A549 treated with AZD2906 at 1 μM for 4 hours (cell line): ENCODE data around the gene FCHO2. TPM values are rescaled to one million over a fixed set of nuclear protein-coding genes. Genes with fewer than 3 reads are reported as not detected.

Experiments used
- total RNA-seq: library from RNA; stranded (reverse); fragments of 200-300 nt; extraction: Qiagen RNA extraction; gene quantifications from 5 replicates; pipeline ENCODE4 v1.2.3, GENCODE V29; 2022

Gene FCHO2, protein sequence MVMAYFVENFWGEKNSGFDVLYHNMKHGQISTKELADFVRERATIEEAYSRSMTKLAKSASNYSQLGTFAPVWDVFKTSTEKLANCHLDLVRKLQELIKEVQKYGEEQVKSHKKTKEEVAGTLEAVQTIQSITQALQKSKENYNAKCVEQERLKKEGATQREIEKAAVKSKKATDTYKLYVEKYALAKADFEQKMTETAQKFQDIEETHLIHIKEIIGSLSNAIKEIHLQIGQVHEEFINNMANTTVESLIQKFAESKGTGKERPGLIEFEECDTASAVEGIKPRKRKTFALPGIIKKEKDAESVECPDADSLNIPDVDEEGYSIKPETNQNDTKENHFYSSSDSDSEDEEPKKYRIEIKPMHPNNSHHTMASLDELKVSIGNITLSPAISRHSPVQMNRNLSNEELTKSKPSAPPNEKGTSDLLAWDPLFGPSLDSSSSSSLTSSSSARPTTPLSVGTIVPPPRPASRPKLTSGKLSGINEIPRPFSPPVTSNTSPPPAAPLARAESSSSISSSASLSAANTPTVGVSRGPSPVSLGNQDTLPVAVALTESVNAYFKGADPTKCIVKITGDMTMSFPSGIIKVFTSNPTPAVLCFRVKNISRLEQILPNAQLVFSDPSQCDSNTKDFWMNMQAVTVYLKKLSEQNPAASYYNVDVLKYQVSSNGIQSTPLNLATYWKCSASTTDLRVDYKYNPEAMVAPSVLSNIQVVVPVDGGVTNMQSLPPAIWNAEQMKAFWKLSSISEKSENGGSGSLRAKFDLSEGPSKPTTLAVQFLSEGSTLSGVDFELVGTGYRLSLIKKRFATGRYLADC
- total RNA-seq: 14.2 to 16.0 TPM (median 15.4 TPM) in 5 replicates

DNA sequence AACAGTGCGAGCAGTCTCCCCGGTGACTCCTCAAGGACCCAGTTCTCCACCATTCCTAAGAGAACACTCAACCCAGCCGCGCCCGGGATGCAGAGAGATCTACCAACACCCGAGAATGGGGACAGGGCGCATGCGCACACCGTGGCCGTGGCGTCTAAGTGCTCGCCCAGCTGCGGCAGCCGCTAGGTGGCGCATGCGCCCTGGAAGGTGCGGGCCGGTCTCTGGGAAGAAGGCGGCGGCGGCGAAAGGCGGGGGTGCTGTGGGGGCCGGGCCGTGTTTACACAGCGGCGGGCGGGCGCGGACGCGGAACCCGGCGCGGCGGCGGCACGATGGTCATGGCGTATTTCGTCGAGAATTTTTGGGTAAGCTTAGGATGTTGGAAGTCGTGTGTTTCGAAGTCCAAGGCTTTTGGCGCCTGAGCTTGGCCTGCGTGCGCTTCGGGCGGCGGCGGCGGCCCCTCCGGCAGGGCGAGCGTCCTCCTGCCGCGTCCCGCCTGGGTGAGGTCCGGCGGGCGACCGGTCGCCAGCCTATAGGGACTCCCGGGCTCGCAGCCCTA lies at the start of gene FCHO2:
Gene FCHO2 (plus strand): TSS at position 274 of the 556 bp plus-strand sequence. CDS start 56 bp downstream, at position 330.

DNA sequence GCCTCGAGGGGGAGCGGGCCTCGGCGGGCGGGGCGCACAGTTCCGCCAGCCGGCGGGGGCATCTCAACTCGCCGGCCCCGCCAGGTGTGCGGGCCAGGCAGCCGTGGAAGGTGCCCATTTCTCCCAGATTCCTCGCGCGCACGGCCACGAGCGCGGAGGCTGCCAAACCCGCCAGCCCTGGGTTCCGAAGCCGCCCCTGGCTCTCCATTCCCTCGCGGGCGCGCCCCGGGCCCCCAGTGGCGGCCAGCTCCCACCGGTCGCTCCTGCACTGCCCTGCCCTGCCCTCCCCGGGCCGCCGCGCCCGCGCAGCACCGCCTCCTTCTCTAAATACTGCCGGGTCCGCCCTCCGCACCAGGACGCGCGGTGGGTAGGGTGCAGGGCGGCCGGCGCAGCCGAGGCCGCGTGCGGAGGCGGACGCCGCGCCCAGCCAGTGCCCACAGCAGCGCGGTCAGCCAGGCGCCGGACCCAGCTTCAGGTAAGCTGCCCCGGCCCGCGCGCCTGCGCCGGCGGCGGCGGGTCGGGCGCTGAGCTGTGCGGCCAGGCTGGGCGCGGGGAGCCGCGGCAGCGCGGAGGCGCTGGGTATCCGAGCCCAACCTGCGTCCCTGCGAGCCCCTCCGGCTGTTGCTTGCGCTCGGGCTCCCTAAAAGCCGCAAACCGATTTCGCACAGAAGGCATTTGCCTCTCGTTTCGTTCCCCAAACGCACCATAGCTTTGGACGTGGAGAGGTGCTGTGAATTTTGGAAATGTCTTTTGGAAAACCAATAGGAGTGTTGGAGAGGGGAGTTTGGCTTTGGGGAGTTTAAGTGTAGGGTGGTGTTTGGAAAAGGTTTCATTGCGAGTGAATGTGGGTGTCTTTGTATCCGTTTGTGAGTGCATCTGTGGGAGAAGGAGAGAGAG lies 164.6 kb downstream of the FCHO2 start, which contains the start of gene TMEM171:
Gene TMEM171 (plus strand): TSS at position 354 of the 897 bp plus-strand sequence. CDS start 2,799 bp downstream, outside the sequence.

Other genes with a start within 250 kb of the FCHO2 start
- 103 to 156 TPM (median 107 TPM) in 5 replicates for gene TNPO1, start 139.4 kb upstream of the FCHO2 start, total RNA-seq
- gene TMEM171, start 164.5 kb downstream of the FCHO2 start, total RNA-seq: 4.0 to 5.8 TPM (median 4.7 TPM) in 5 replicates
- not detected in 5 replicates for gene TMEM174, start 217.2 kb downstream of the FCHO2 start, total RNA-seq